GM12892 (cell line): ENCODE results near the gene RPP25.

Experiments
- POLR2A ChIP-seq: IDR thresholded peaks from 2 replicates; pipeline ENCODE4 v1.6.1; 2011; ENCODE audit warnings: low read depth, low read length, control low read depth
- TAF1 ChIP-seq: IDR thresholded peaks from 2 replicates; pipeline ENCODE4 v1.6.1; 2011; ENCODE audit warnings: low read depth, mild to moderate bottlenecking, control low read depth, low read length, borderline replicate concordance

GRCh38 chr15:74924525-74924924 lies 32.0 kb downstream of the RPP25 start:
- no peak for TF ChIP-seq POLR2A
- TF ChIP-seq TAF1: no peak
